C4-2B (cell line): ENCODE data around the gene OXLD1.

Experiments used
- CTCF ChIP-seq: fragments of 450-650 bp; conservative IDR thresholded peaks from 2 replicates; pipeline ENCODE4 v1.5.1; 2017; ENCODE audit warnings: mild to moderate bottlenecking
- ZFX ChIP-seq: fragments of 450-650 bp; IDR thresholded peaks from 2 replicates; pipeline ENCODE4 v1.6.1; 2017

- TF ChIP-seq CTCF = no peak
- no peak; the same call in 1 of the 2 replicates for TF ChIP-seq ZFX
Observed at GRCh38 chr17:81711814-81712467, 45.5 kb upstream of the OXLD1 start, which contains the start of gene SLC25A10.
